GM19328 (cell line): ENCODE data around the gene SLX9.

Experiments used
- ATAC-seq: cut with Tn5 transposase; IDR thresholded peaks from one replicate; pipeline ENCODE4 v1.9.1; 2021; ENCODE audit warnings: mild to moderate bottlenecking, moderate library complexity; ENCODE audit not compliant: unreplicated experiment

Gene SLX9

DNA sequence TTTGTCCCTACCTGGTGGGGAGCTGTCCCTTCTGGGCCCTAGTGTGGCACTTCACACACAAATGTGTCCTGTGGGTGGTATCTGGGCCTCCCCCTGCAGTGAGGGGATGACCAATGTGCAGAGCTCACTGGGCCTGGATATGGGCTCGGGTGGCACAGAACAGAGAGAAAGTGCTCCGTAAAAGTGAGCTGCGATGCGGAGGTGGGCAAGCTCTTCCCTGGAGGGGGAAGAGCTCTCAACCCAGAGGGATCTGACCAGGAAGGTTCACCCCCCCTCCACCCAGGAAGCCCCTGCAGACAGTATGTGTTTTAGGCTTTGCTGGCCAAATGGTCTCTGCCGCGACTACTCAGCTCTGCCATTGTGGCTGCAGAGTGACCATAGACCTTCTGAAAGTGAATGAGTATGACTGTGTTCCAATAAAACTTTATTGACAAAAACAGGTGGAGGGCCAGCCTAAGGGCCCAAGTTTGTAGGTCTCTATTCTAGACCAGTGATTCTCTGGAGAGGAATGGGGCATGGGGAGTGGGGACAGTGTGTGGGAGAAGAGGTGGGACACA, 10.5 kb upstream of the SLX9 start:
- ATAC-seq: no peak

DNA sequence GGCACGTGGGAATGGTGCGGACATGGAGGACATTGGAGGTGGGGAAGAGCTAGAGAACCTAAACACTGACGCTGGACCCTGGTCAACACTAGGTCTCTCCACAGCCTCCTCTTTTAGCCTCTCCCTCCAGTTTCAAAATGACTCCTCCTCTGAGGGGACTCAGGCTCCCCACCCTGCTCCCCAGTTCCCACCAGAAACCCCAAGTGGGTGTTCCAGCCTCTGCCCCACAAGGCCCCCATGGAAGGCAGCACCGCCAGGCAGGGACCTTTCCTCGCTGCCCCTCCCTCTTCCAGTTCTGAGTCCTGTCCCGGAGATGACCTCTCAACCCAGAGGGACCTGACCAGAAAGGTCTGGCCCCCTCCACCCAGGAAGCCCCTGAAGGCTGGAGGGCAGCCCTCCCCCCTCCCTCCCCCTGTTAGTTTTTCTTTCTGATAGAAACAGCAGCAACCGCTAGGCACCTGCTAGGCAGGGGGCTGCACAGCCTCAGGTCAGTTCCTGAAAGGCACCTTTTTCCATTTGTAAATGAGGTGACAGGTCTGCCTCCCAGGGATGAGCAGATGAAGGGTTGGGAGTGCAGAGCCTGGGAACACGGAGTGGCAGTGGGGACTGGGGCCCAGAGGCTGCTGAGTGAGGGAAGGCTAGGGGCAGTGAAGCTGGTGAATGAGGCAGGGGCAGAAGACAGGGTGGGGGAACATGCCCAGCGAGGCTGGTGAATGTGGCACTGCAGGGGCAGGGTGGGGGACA, 9.9 kb upstream of the SLX9 start:
- ATAC-seq: no peak

DNA sequence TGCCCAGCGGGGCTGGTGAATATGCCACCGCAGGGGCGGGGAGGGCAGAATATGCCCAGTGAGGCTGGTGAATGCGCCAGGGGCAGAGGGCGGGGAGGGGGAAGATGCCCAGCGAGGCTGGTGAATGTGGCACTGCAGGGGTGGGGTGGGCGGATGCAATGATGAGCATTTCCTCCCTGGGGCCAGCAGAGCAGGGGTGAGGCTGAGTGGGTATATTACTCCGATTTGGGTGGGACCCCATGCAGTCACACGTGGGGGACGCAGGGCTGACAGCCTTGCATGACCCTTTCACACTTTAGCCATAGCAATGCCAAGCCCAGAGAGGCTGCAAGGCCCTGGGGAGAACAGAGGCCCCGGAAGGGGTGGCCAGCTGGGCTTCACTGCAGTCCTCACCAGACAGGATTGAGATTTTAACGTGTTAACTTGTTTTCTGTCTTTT, 9.3 kb upstream of the SLX9 start:
- ATAC-seq: no peak

DNA sequence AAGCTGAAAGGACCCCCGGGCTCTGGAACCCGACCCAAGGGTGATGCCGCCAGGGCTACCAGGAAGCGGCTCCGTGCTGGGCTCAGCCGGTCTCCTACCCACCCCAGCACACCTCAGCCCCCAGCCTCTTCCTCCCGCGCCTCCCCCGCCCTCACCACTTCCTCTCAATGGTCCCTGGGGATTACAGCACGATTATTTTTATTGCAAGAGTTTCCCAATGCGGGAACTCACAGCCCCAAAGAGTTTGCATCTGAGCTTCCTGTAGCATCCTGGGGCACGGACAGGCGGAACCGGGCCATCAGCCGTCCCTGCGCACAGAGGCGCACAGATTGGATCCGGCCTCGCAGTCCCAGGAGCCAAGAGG, 8.7 kb upstream of the SLX9 start:
- ATAC-seq: no peak

DNA sequence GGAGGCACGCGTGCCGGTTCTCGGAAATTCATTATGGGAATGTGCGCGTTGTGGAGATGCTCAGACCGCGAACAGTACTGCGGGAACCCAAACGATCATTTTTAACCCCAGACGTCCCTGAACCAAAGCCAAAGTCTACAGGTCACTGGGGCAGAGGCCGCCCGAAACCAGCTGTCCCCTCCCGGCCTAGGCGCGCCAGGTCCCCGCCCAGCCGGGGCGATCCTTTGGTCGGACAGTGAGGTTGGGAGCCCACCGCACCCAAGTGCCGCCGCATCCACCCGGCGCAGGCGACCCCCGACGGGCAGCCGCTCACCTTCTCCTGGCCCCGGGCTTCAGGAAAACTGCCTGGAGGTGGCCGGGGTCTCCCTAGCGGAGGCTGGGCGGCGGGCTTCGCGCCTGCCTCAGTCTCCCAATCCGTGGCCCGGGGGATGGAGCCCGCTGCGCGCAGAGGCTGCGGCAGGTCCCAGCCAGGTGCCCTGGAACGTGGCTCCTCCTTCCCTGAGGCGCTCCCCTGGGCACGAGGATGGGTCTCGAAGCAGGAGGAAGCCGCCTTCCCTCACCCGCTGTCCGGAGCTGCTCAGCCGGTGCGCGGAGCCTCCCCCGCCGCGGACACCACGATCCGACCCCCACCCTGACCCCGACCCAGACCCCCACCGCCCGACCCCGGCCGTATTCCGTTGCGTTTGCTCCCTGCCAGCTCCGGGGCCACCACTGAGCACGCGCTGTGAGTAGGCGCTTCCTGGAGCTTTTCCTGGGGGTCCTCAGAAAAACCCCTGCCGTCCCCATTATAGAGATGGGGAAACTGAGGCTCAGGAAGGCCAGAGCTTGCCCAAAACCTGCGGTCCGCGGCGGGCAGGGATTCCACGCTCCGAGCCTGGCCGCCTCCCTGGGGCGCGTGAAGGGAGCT, 8.1 kb upstream of the SLX9 start:
- no peak for ATAC-seq

DNA sequence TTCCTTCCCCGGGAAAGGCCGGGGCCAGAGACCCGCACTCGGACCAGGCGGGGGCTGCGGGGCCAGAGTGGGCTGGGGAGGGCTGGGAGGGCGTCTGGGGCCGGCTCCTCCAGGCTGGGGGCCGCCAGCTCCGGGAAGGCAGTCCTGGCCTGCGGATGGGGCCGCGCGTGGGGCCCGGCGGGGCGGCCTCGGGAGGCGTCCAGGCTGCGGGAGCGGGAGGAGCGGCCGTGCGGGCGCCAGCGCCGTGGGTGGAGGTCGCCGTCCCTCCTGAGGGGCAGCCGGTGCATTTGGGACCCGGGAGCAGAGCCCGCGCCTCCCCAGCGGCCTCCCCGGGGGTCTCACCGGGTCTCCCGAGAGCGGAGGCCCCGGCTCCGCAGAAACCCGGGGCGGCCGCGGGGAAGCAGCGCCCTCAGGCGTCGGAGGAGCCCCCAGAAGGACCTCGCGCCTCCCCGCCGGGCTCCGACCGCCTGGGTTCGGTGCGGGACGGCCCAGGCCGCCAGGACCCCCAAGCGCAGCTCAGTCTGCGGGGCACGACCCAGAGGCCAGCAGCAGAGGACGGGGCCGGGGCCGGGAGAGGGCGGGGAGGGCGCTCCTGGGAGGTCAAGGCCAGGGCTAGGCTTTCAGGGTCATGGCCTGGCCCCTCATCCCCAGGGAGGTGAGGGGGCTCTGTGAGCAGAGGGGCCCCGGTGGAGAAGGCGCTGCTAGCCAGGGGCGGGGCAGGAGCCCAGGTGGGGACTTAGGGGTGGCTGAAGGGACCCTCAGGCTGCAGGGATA, 7.2 kb upstream of the SLX9 start:
- ATAC-seq: no peak

DNA sequence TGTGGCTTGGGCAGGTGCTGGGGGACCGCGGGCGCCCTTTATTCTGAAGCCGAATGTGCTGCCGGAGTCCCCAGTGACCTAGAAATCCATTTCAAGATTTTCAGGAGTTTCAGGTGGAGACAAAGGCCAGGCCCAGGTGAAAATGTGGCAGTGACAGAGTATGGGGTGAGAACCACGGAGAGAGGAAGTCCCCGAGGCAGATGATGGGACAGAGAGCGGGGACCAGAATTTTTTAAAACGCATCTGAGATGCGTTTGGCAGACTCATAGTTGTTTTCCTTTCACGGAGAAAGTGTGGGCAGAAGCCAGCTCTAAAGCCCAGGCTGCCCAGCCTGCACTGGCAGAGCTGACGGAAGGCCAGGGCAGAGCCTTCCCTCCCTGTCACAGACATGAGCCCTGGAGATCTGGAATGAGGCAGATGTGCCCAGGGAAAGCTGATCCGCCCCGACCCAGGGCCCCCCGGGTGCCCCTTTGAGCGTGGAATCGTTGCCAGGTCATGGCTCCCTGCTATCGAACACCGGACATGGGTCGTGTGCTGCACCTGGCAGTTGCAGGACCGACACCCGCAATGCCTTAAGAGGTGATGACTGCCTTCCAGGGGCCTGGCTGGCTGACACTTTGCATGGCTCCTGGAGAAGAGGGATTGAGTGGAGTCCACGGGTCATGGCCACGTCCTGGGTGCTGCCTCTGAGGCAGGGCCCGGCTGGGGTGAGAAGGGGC, 6.5 kb upstream of the SLX9 start:
- ATAC-seq: no peak

DNA sequence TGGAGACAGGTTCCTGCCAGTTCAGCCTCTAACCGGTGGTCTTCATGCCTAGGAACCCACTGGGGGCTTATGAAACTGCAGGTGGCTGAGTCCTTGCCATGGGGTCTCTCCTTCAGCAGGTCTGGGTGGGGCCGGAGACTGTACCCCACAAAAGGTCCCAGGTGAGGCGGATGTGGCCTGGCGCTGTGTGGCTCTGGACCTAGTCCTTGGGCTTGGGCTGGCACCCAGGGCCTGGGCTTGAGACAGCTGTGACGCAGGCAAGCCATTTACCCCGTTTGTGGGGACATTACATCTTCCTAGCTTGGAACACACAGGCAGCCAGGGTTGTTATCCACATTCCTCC, 5.9 kb upstream of the SLX9 start:
- no peak for ATAC-seq

DNA sequence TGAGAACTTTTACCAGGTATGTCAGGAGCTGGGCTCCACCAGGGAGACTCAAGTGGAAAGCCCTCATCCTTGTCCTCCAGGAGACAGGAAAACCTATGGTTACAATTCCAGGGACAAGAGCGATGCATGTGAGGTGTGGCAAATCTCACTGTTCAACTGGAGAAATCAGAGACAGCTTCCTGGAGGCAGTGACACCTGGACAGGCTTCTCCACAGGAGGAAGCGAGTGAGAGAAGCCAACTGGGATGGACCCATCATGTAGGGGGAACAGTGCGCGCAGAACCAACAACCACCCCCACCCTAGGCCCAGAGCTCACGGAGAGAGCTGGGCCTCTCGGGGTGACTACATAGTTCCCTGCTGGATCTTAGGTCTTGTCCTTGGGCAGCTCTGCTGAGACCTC, 5.6 kb upstream of the SLX9 start:
- no peak for ATAC-seq

DNA sequence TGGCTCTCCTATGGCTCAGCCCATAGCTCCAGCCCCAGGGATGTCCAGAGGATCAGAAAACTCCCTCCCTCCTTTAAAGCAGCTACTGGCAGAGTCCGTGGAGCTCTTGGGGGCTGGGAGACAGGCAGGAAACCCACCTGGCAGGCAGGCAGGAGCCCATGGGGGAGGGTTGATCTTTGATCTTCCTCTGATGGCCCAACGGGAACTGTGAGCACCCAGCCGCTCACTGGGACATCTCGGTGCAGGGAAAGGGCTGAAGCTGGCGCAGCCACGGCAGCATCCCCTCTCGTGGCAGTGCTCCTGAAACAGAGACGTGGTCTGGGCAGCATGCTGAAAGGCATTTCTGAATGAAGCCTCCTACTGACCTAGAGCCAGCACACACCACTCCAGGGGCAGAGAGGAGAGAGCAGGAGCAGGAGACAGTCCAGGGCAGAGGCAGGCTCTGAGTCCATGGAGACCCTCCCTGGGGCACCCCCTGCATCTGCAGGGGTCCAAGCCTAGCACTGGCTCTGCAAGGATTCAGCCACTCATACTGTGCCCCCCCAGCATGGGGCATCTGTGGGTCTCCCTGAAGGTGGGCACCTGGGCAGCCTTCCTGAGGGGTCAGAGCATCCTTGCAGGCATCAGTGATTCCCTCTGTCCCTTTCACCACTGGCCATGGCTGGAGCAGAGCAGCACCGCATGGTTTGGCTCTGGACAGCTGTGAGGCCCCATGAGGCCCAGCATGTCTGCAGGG, 4.9 kb upstream of the SLX9 start:
- no peak for ATAC-seq

DNA sequence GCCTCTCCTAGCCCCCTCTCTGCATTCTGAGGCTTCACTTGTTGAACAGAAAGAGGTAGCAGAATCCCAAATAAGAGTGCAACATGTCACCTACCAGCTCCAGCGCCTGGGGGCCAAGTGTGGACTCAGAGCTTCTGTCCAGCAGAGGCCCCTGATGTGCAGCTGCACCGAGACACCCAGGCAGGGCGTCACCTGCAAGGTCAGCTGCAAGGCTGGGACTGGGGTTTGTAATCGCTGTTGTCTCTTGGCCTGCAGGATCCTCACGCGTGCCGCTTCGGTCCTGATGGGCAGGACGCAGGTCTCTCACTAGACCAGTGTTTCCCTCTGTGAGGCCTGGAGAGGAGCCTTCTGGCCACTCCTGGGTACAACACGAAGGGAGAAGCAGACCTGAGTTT, 4.3 kb upstream of the SLX9 start:
- ATAC-seq: no peak

DNA sequence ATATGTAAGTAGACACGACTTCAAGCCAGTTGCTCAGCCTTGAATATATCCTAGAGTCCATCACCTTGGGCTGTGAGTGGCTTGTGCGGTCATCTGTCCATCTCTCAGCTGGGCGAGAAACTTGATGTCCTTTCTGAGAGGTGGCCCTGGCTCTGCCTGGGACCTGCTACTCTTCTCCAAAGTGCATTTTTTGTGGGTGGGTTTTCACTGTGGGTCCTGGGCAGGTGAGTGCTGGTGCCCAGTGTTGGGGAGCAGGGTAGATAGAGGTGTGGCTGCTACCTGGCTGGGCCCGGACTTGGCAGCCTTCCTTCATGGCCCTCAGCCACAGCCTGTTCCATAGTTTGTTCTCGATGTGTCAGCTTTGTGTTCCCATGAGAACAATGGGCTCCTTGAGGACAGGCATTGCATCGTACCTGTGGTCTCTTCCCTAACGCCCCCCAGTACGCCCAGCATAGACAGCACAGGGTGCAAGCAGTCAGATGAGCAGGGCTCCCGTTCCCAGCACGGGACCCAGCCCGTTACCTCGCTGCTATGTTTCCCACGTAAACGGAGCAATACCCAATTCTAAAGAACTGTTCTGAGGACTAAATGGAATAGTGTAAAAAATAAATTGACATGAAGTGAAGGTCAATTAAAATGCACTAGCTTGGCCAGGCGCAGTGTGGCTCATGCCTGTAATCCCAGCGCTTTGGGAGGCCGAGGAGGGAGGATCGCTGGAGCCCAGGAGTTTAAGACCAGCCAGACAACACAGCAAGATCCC, 877 bp upstream of the SLX9 start:
- ATAC-seq: no peak

DNA sequence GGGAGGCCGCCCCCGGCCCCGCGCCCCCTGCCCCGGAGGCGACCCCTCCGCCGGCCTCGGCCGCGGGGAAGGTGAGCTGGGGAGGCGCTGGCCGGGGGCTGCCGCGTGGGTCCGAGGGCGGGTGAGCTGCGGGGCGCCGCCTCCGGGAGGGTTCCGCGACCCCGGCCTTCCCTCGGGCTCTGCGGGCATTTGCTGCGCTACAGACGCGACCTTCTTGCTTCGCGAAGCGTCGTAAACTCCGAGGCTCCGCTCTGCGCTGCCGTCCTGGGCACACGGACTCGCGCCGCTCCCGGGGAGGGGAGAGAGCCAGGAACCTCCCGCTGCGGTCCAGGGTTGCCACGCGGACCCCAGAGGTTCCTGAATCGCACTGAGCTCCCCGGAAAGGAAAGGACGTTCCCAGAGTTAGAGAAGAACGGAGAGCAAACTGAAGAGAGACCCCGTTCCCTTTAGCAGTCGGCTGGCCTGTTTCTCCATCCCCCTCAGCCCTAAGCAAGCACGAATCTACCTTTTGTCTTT, 345 bp downstream of the SLX9 start:
- peak; percentile 34 for ATAC-seq

DNA sequence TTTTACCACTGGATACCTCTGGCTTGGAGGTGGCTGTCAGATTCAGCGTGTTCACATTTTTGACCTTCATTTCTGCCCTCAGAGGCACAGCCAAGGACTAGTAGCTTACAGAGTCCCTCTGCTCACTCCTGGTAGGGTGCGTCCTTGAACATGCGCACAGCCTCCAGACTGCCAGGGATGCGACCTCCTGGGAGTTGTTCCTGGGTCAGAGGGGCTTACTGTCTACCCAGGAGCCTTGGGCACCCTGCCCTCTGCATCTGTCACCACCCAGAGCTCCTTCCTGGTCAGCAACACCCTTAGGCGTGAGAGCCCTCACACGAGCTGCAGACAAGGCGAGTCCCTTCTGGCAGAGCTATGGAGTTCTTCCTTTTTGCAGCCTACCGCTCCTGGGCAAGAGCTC, 1.7 kb downstream of the SLX9 start:
- no peak for ATAC-seq

DNA sequence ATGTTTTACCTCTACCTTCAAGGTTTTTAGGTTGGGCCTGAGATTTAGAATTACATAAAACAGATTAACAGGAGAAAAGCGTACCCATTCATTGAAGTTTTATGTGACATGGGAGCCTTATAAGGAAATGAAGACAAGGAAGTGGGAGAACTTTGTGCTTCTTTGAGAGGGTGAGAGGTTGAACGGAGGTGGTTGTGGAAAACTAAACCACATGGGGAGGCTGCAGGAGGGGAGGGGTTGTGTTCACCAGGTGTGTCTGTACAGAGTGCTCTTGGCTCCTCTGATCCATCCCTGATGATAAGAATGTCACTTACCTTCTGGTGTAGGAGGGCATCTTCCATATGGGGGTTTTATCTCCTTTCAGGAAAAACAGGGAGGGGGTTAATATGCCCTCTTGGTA, 2.7 kb downstream of the SLX9 start:
- ATAC-seq: no peak

DNA sequence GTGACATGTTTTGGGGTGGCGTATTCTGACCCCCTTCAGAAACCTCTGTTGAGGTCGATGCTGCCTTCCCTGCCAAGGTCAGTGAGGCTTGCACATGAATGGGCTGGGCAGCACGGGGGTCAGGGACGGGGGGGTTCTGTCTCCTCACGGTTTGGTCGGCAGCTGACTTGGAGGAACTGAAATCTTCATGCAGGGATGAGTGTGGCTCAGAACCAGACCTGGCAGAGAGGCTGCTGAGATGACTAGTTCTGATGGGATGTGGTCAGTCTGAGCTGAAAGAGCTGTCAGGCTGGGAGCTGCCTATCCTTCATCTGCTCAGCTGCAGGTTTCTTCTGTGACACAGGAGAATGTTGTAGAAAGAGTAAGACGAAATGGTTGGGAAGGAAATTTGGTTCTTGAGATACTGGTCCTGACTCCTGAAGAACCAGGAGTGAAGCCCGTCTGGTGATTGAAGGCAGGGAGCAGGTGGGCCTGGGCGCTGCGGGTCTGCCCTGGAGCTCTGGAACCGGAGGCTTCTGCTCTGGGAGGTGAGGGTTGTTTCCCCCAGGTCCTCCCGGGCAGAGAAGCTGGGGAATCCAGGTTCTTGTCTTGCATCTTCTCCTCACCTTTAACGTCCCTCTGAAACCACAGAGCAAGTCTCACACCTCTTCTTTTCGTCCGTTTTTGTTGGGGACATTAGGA, 3.3 kb downstream of the SLX9 start:
- no peak for ATAC-seq

DNA sequence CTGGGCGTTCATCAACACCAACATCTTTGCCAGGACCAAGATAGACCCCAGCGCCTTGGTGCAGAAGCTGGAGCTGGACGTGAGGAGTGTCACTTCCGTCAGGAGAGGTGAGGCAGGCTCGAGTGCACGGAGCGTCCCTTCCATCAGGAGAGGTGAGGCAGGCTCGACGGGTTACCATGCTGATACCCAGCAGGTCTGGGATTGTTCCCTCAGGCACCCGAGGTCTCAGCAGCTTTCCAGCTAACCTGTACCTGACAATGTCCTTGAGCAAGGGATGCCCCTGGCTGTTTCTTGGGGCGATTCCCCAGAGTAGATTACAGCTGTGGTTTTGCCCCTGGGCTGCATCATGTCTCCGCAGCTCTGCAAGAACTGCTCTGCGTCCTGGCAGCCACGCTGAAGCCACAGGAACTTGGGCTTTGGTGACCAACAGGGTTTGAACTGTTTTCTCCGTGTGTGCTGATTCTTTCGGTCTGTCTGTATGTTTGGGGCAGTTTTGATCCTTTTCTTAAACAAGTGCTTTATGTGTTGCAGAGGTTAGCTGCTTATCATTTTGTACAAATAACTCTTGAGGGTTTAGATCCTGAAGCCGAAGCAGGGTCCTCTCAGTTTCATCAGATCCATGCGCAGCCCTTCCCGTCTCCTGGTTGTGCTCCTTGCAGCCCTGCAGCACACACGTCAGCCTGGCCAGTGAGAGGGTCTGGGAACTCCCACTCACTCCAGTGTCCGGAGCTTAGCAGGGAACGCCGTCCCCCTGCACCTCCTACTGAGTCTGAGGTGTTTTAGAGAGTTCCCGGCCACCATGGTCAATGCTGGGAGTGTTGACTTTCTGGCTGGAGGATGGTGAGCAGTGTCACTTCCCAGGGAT, 4.1 kb downstream of the SLX9 start:
- no peak for ATAC-seq

DNA sequence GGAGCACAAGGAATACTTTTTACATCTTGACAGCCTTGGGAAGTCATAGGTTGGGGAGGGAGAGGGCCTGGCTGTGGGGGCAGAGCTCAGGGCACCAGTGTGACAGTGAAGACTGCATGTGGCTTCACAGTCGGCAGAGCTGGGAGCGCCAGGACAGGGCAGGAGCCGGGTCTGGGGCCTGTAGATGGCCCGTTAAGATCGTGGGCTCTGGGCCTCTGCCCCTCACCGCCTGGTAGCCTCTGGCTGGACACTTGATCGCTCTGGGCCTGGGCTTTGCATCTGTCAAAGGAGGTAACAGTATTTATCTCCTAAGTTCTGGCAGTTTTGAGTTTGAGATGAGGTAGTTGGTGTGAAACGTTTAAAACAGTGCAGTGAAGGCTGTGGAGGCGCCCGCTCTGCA, 4.8 kb downstream of the SLX9 start:
- ATAC-seq: no peak
